H9 (cell line): Measurements from ENCODE around the gene CHCHD3. TPM values are rescaled to one million over a fixed set of nuclear protein-coding genes. Genes with fewer than 3 reads are reported as not detected.

Experiments
- DNase-seq: peaks from one replicate; pipeline ENCODE4 v3.0.0-alpha.2; 2017
- H2AFZ ChIP-seq: one replicate; pipeline ENCODE4 v1.6.1; 2013; ENCODE audit warnings: mild to moderate bottlenecking, low read length, control low read depth, moderate library complexity
- H2AK5ac ChIP-seq: 2 replicates; pipeline ENCODE4 v1.6.1; 2013; ENCODE audit warnings: low read length, control low read depth, mixed read lengths; ENCODE audit not compliant: insufficient read length
- H2BK120ac ChIP-seq: one replicate; pipeline ENCODE4 v1.6.1; 2013; ENCODE audit warnings: low read depth, mild to moderate bottlenecking, low read length, control low read depth, inconsistent platforms; ENCODE audit not compliant: poor library complexity, severe bottlenecking
- H2BK12ac ChIP-seq: 2 replicates; pipeline ENCODE4 v1.6.1; 2013; ENCODE audit warnings: low read length, control low read depth, mixed read lengths, low read depth; ENCODE audit not compliant: insufficient read length
- H2BK15ac ChIP-seq: 2 replicates; pipeline ENCODE4 v1.6.1; 2013; ENCODE audit warnings: low read depth, low read length, control low read depth
- H2BK20ac ChIP-seq: one replicate; pipeline ENCODE4 v1.6.1; 2013; ENCODE audit warnings: low read depth, mild to moderate bottlenecking, low read length, control low read depth, inconsistent platforms; ENCODE audit not compliant: poor library complexity, severe bottlenecking
- H2BK5ac ChIP-seq: 2 replicates; pipeline ENCODE4 v1.6.1; 2013; ENCODE audit warnings: low read length, control low read depth, mixed read lengths; ENCODE audit not compliant: insufficient read length
- H3K14ac ChIP-seq: 2 replicates; pipeline ENCODE4 v1.6.1; 2013; ENCODE audit warnings: low read length, control low read depth; ENCODE audit not compliant: insufficient read depth
- H3K18ac ChIP-seq: 2 replicates; pipeline ENCODE4 v1.6.1; 2013; ENCODE audit warnings: low read depth, mild to moderate bottlenecking, mixed read lengths, low read length, control low read depth; ENCODE audit not compliant: insufficient read length
- H3K23ac ChIP-seq: 2 replicates; pipeline ENCODE4 v1.6.1; 2013; ENCODE audit warnings: low read length, control low read depth, mixed read lengths, low read depth; ENCODE audit not compliant: insufficient read length
- H3K23me2 ChIP-seq: 2 replicates; pipeline ENCODE4 v1.6.1; 2013; ENCODE audit warnings: low read depth, mild to moderate bottlenecking, mixed read lengths, low read length, control low read depth; ENCODE audit not compliant: insufficient read length, poor library complexity, severe bottlenecking
- H3K27ac ChIP-seq: 2 replicates; pipeline ENCODE4 v1.5.1; 2013; ENCODE audit warnings: low read length, control low read depth, mixed read lengths, low read depth; ENCODE audit not compliant: insufficient read length
- H3K27me3 ChIP-seq: 2 replicates; pipeline ENCODE4 v1.6.1; 2013; ENCODE audit warnings: low read length, control low read depth, inconsistent platforms; ENCODE audit not compliant: insufficient read depth
- H3K4ac ChIP-seq: 2 replicates; pipeline ENCODE4 v1.6.1; 2013; ENCODE audit warnings: low read depth, mild to moderate bottlenecking, control low read depth, inconsistent platforms, low read length, moderate library complexity
- H3K4me1 ChIP-seq: 2 replicates; pipeline ENCODE4 v1.6.1; 2013; ENCODE audit warnings: low read length, control low read depth, inconsistent platforms; ENCODE audit not compliant: insufficient read depth
- H3K4me2 ChIP-seq: 2 replicates; pipeline ENCODE4 v1.6.1; 2013; ENCODE audit warnings: low read length, control low read depth, mixed read lengths; ENCODE audit not compliant: insufficient read length, insufficient read depth
- H3K56ac ChIP-seq: 2 replicates; pipeline ENCODE4 v1.6.1; 2013; ENCODE audit warnings: low read depth, mild to moderate bottlenecking, mixed read lengths, low read length, control low read depth; ENCODE audit not compliant: insufficient read length
- H3K79me1 ChIP-seq: 2 replicates; pipeline ENCODE4 v1.6.1; 2013; ENCODE audit warnings: low read depth, mild to moderate bottlenecking, moderate library complexity, low read length, control low read depth, inconsistent platforms; ENCODE audit not compliant: insufficient read depth, poor library complexity, severe bottlenecking
- H3K79me2 ChIP-seq: 2 replicates; pipeline ENCODE4 v1.6.1; 2013; ENCODE audit warnings: low read length, control low read depth, inconsistent platforms; ENCODE audit not compliant: insufficient read depth
- H3K9ac ChIP-seq: 2 replicates; pipeline ENCODE4 v1.6.1; 2013; ENCODE audit warnings: low read length, control low read depth, mixed read lengths; ENCODE audit not compliant: insufficient read length; ENCODE audit errors: extremely low read depth
- H3K9me3 ChIP-seq: one replicate; pipeline ENCODE4 v1.6.1; 2013; ENCODE audit warnings: low read depth, low read length, inconsistent platforms; ENCODE audit not compliant: control insufficient read depth
- H3T11ph ChIP-seq: one replicate; pipeline ENCODE4 v1.6.1; 2013; ENCODE audit warnings: mild to moderate bottlenecking, low read length, control low read depth, inconsistent platforms
- H4K20me1 ChIP-seq: one replicate; pipeline ENCODE4 v1.6.1; 2013; ENCODE audit not compliant: control insufficient read depth, insufficient read length, insufficient read depth
- H4K5ac ChIP-seq: 2 replicates; pipeline ENCODE4 v1.6.1; 2013; ENCODE audit warnings: low read depth, mild to moderate bottlenecking, mixed read lengths, low read length, control low read depth; ENCODE audit not compliant: insufficient read length
- H4K8ac ChIP-seq: replicated peaks from 2 replicates; pipeline ENCODE4 v1.6.1; 2013; ENCODE audit warnings: low read length, control low read depth, mixed read lengths, low read depth; ENCODE audit not compliant: insufficient read length
- H4K91ac ChIP-seq: 2 replicates; pipeline ENCODE4 v1.6.1; 2013; ENCODE audit warnings: low read depth, mild to moderate bottlenecking, moderate library complexity, mixed read lengths, low read length, control low read depth; ENCODE audit not compliant: insufficient read length
- H3K27ac Mint-ChIP-seq, 3 experiments: 2 replicates in 2 of 3; 3 replicates in 1 of 3; pipeline ENCODE4 v1.8.0; 2020 to 2021; ENCODE audit warnings: mixed read lengths in 3 of 3, mild to moderate bottlenecking in 1 of 3, moderate library complexity in 1 of 3
- H3K27me3 Mint-ChIP-seq: 2 replicates; pipeline ENCODE4 v1.8.0; 2021; ENCODE audit warnings: low read depth, mild to moderate bottlenecking, moderate library complexity, mixed read lengths
- H3K36me3 Mint-ChIP-seq, 3 experiments: 2 replicates in 2 of 3; 3 replicates in 1 of 3; pipeline ENCODE4 v1.8.0; 2020 to 2021; ENCODE audit warnings: low read depth in 3 of 3, mixed read lengths in 3 of 3; ENCODE audit not compliant: insufficient read depth in 1 of 3
- H3K4me1 Mint-ChIP-seq, 2 experiments: 2 replicates each; pipeline ENCODE4 v1.8.0; 2020; ENCODE audit warnings: mixed read lengths in 2 of 2
- H3K4me3 Mint-ChIP-seq, 2 experiments: 2 replicates in 1 of 2; 3 replicates in 1 of 2; pipeline ENCODE4 v1.8.0; 2020 to 2021; ENCODE audit warnings: mild to moderate bottlenecking in 2 of 2, mixed read lengths in 2 of 2, moderate library complexity in 1 of 2
- H3K9me3 Mint-ChIP-seq, 2 experiments: 2 replicates in 1 of 2; 3 replicates in 1 of 2; pipeline ENCODE4 v1.8.0; 2020; ENCODE audit warnings: mild to moderate bottlenecking in 2 of 2, mixed read lengths in 2 of 2, moderate library complexity in 1 of 2
- WGBS: extraction: QIAGEN DNeasy Blood & Tissue Kit; methylation state at CpG from one replicate; pipeline ENCODE4 v1.1.7; 2013; ENCODE audit warnings: missing lambda C conversion rate, low lambda C conversion rate, mixed read lengths; ENCODE audit not compliant: insufficient read length; ENCODE audit errors: extremely low coverage; 5-methylcytosine and 5-hydroxymethylcytosine counted together
- total RNA-seq: library from RNA; stranded (reverse); gene quantifications from 2 replicates; pipeline ENCODE4 v1.2.1, GENCODE V29; 2021
- TF ChIP-seq, protein P1 (sequence below): fragments of 200-600 bp; sonication (generic); conservative IDR thresholded peaks from 3 replicates; pipeline ENCODE4 v1.8.0; 2021; ENCODE audit warnings: antibody characterized with exemption, mild to moderate bottlenecking

The CHCHD3 gene
- total RNA-seq, 1 experiment from 2014 or later, result 104 TPM

DNA sequence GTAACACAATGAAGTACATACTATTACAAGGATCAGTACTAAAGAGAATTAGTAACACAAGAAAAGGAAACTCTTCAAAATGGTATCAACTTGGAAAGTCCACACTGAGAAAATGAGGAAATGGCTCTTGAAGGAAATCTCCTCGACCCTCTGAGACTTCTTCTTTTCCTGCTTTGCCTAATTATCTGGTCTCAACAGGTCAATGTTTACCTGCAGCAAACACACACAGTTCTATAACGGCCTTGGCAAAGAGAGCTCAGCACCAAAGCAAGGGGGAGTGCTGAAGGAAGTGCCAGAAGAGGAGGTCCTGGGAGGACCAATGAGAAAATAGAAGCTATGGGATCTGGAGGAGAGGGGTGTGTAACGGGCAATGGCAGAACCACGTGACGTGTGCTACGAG is 21.9 kb downstream of the CHCHD3 start:
- peaks cover 0 to 5% (median 2%) of the 10 kb centered on the region in 3 experiments; a peak in 4 of 7 replicates for H3K36me3 Mint-ChIP-seq
- H3K27me3 Mint-ChIP-seq, result no peaks in the 10 kb centered on the region
- WGBS, result no CpG with 5 or more reads among the region's 6 CpGs

More for the DNA sequence above, 21.9 kb downstream of the CHCHD3 start:
- no peak overlapping the region for H3K27ac ChIP-seq
- H2AFZ ChIP-seq, result no peak overlapping the region
- no peak overlapping the region for H2BK5ac ChIP-seq
- H3K27ac Mint-ChIP-seq, result no peak overlapping the region
- TF ChIP-seq, protein P1, sequence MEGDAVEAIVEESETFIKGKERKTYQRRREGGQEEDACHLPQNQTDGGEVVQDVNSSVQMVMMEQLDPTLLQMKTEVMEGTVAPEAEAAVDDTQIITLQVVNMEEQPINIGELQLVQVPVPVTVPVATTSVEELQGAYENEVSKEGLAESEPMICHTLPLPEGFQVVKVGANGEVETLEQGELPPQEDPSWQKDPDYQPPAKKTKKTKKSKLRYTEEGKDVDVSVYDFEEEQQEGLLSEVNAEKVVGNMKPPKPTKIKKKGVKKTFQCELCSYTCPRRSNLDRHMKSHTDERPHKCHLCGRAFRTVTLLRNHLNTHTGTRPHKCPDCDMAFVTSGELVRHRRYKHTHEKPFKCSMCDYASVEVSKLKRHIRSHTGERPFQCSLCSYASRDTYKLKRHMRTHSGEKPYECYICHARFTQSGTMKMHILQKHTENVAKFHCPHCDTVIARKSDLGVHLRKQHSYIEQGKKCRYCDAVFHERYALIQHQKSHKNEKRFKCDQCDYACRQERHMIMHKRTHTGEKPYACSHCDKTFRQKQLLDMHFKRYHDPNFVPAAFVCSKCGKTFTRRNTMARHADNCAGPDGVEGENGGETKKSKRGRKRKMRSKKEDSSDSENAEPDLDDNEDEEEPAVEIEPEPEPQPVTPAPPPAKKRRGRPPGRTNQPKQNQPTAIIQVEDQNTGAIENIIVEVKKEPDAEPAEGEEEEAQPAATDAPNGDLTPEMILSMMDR, result no peak
- no peaks in the 10 kb centered on the region for H3K27me3 ChIP-seq
- H3K79me1 ChIP-seq, result peaks cover 31% of the 10 kb centered on the region
- H4K20me1 ChIP-seq, result no peaks in the 10 kb centered on the region
- H3K4me1 ChIP-seq, result no peaks in the 10 kb centered on the region; the same call in none of the 2 replicates
- H2BK20ac ChIP-seq, result no peak overlapping the region
- no peak overlapping the region for H2BK120ac ChIP-seq
- no peak overlapping the region for H4K91ac ChIP-seq
- H3K14ac ChIP-seq, result no peak overlapping the region
- H2BK15ac ChIP-seq, result no peak overlapping the region
- peaks cover 5 to 15% of the 10 kb centered on the region in 2 experiments; a peak in 3 of 4 replicates for H3K4me1 Mint-ChIP-seq
- no peaks in the 10 kb centered on the region for H3K23me2 ChIP-seq
- no peak overlapping the region for H2BK12ac ChIP-seq
- no peaks in the 10 kb centered on the region for H3K9me3 Mint-ChIP-seq
- peaks cover 22% of the 10 kb centered on the region; the same call in 1 of the 2 replicates for H3K79me2 ChIP-seq
- no peak overlapping the region for H2AK5ac ChIP-seq
- no peak overlapping the region for H3K18ac ChIP-seq
- H4K5ac ChIP-seq, result no peak overlapping the region
- H3T11ph ChIP-seq, result no peak overlapping the region
- no peak overlapping the region for H3K4me3 Mint-ChIP-seq
- H4K8ac ChIP-seq, result no peak overlapping the region
- no peak overlapping the region for H3K9ac ChIP-seq
- H3K9me3 ChIP-seq, result no peaks in the 10 kb centered on the region
- H3K23ac ChIP-seq, result no peak overlapping the region
- no peak for DNase-seq
- H3K4ac ChIP-seq, result no peak overlapping the region
- H3K4me2 ChIP-seq, result no peak overlapping the region
- no peak overlapping the region for H3K56ac ChIP-seq
